ENCODE measurements around the gene LAPTM5.

LAPTM5 gene

DNA sequence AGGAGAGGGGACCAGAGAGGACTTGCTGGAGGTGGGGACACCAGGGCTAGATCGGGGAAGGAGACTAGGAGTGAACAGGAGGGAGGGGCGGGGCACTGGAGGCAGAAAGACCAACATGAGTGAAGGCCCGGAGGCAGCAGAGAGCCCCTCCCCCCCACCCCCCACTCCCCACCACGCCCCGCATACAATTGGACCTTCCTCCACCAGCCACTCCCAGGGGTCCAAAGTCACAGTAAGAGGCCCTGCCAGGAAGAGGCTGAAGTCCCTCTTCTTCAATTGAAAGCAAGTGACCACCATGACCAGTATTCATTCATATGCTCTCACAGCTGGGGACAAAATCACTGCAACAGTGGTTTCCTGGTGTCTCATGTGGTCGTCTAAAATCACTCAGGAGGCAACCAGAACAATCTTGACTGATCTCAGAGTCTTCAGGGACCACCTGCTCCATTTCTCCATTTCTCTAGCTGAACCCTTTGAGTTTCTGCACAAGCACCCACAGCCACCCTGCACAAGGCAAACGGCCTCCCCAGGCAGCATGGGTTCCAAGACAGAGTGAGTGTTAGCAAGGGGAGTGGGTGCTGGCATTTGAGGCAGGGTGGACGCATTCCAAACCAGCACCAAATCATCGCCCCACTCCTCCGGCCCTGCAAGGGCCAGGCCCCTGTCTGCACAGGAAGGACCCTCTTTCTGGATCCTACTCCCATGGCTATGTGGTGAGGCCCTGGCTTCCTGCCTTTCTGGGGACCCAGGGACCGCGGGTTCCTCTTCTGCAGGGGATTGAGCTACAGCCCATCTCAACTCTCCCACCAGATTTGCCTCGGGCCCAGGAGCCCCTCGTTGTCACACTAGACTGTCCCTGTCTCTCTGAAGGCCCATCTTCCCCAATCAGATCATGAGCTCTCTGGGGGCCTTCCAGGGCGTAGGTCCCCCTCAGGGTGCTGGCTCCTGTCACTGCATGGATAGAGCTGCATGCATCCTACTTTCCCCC is 17.0 kb downstream of the LAPTM5 start:
- in situ Hi-C loops (cut with HindIII; ENCODE audit: low sequenced_read_pairs): no loop called here
- H3K4me3 ChIP-seq (ENCODE audit: low read depth, low read length): no peak overlapping the region
- TF ChIP-seq, protein P1, sequence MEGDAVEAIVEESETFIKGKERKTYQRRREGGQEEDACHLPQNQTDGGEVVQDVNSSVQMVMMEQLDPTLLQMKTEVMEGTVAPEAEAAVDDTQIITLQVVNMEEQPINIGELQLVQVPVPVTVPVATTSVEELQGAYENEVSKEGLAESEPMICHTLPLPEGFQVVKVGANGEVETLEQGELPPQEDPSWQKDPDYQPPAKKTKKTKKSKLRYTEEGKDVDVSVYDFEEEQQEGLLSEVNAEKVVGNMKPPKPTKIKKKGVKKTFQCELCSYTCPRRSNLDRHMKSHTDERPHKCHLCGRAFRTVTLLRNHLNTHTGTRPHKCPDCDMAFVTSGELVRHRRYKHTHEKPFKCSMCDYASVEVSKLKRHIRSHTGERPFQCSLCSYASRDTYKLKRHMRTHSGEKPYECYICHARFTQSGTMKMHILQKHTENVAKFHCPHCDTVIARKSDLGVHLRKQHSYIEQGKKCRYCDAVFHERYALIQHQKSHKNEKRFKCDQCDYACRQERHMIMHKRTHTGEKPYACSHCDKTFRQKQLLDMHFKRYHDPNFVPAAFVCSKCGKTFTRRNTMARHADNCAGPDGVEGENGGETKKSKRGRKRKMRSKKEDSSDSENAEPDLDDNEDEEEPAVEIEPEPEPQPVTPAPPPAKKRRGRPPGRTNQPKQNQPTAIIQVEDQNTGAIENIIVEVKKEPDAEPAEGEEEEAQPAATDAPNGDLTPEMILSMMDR (IDR thresholded peaks at IDR 0.05; ENCODE audit: low read depth, low read length): no peak

DNA sequence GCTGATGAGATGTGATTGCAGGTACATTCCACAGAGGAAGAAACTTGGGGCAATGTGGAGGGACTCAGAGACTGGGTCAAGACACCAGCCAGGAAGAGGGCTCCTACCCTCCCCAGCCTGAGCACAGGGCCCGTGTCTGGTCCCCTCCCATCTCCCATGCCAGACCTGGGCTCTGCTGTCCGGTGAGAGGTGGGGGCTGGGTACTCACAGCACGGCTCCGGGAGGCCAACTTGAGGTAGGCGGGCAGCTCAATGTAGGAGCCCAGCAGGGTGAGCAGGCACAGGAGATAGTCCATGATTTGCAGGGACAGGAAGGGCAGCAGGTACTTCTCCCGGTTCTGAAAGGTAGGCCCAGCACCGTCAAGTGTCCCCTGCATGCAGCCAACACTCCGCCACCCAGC is 18.0 kb downstream of the LAPTM5 start:
- TF ChIP-seq, protein P1 (IDR thresholded peaks at IDR 0.05; ENCODE audit: low read depth, low read length): no peak
- in situ Hi-C loops (cut with HindIII; ENCODE audit: low sequenced_read_pairs): no loop called here
- H3K4me3 ChIP-seq (ENCODE audit: low read depth, low read length): no peak overlapping the region
- DNase-seq (ENCODE audit: low read depth, low spot score): no peak

More for the DNA sequence above, 17.0 kb downstream of the LAPTM5 start:
- DNase-seq (ENCODE audit: low read depth, low spot score): no peak

DNA sequence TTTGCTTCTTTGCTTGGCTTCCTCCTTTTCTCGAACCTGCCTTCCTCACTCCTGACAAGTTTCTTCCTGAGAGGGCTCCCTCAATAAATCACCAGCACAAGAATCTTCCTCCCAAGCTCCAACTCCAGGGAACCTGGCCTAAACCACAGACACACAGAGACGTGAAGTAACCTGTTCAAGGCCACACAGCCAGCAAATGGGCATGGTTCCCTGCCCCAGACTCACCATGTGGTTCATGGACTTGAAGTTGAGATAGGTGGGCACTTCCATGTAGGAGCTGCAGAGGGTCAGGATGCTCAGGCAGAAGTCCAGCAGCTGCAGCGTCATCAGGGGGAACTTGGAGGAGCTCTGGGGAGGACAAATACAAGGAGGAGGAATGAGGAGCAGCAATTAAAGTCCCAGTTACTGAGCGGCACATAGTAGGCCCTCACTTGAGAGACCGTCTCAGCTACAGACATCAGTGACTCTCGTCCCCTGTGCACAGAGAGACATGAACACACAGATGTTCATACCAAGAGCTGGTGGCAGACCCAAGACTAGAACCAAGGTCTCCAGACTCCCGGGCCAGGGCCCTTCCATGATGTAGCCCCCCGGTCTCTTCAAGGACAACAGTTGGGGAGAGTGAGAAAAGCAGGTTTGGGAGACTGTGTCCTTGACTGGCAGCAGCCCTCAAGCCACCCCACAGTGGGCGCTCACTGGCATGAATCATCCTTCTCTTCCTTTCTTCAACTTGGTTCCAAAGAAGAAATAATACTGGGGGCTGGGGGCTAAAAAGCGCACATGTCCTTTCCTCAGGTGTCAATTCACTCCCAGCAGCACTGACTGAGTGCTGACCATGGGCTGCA is 18.6 kb downstream of the LAPTM5 start:
- TF ChIP-seq, protein P1 (IDR thresholded peaks at IDR 0.05; ENCODE audit: low read depth, low read length): no peak
- no peak for DNase-seq (ENCODE audit: low read depth, low spot score)
- in situ Hi-C loops (cut with HindIII; ENCODE audit: low sequenced_read_pairs): no loop called here
- no peak overlapping the region for H3K4me3 ChIP-seq (ENCODE audit: low read depth, low read length)

DNA sequence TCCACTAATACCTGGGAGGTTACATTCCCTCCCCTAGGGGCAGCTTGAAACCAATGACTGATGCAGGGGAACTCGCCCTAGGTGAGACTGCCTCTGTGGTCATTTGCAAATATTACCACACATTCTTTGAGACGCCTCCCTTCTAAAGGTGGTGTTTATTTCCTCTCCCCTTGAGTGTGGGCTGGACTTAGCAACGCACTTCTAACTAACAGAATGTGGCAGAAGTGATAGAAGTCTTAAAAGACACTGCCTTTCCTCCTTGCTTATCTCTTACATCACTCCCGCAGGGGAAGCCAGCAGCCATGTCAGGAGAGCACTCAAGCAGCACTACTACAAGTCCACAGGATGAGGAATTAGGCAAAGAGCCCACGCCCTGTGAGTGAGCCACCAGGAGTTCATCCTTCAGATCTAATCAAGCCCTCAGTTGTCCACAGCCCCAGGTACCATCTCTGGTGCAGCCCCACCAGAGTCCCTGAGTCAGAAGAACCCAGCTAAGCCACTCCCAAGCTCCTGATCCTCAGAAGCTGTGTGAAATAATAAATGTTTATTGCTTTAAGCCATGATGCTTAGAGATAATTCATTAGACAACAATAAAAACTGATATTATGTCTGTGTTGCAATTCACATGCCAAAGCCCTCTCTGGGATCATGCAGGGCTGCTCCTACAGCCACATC is 19.4 kb downstream of the LAPTM5 start:
- DNase-seq (ENCODE audit: low read depth, low spot score): no peak
- in situ Hi-C loops (cut with HindIII; ENCODE audit: low sequenced_read_pairs): no loop called here
- no peak overlapping the region for H3K4me3 ChIP-seq (ENCODE audit: low read depth, low read length)
- TF ChIP-seq, protein P1 (IDR thresholded peaks at IDR 0.05; ENCODE audit: low read depth, low read length): no peak

DNA sequence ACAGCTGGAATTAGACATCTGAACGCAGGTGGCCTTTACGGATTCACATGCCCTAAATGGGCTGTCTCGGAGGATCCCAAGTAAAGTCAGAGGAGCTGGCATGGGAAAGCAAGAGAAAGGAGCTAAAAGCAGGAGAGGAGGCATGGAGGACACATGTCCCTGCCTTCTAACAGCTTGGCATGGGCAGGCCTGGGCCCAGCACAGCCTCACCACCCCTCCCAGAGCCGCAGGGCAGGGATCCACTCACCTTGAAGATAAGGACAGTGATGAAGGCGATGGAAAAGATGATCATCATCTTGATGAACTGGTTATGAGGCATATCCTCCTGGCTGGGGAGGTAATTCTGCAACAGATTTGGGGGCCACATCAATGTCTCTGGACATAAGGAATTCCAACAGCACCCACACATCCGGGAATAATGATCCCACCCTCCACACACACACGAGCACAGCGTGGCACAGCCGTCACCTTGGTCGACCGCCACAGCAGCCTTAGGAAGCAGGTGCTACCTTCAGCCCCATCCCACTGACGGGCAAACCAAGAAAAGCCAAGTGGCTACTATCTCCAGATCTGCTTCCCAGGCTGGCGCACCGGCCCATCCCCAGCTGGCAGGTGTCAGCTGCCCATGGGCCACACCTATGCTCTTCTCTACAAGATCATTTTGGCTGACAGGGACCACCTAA is 20.1 kb downstream of the LAPTM5 start:
- TF ChIP-seq, protein P1 (IDR thresholded peaks at IDR 0.05; ENCODE audit: low read depth, low read length): no peak
- no peak for DNase-seq (ENCODE audit: low read depth, low spot score)
- H3K4me3 ChIP-seq (ENCODE audit: low read depth, low read length): no peak overlapping the region
- in situ Hi-C loops (cut with HindIII; ENCODE audit: low sequenced_read_pairs): no loop called here
